Neuron (in vitro differentiated cells): ENCODE results near the gene MYO18A.

Experiments
- H2AFZ ChIP-seq: one replicate; pipeline ENCODE4 v1.6.1; 2013; ENCODE audit warnings: low read depth, mild to moderate bottlenecking, inconsistent platforms, low read length, moderate library complexity
- H3K27me3 ChIP-seq: one replicate; pipeline ENCODE4 v1.6.1; 2013; ENCODE audit warnings: low read length; ENCODE audit not compliant: insufficient read depth
- H3K36me3 ChIP-seq: one replicate; pipeline ENCODE4 v1.6.1; 2013; ENCODE audit warnings: low read length; ENCODE audit not compliant: insufficient read depth
- H3K4me1 ChIP-seq: one replicate; pipeline ENCODE4 v1.6.1; 2013; ENCODE audit warnings: low read length; ENCODE audit not compliant: insufficient read depth
- H3K4me3 ChIP-seq: 2 replicates; pipeline ENCODE4 v1.5.1; 2013; ENCODE audit warnings: mild to moderate bottlenecking, low read length, moderate library complexity
- H3K9me3 ChIP-seq: one replicate; pipeline ENCODE4 v1.6.1; 2013; ENCODE audit warnings: low read length

MYO18A gene

GRCh38 chr17:29086628-29087332 is 93.4 kb downstream of the MYO18A start:
- Histone ChIP-seq H3K27me3 (no peaks in the 10 kb centered on the region), H3K36me3 (peaks cover 40% of the 10 kb centered on the region), H2AFZ (no peak overlapping the region), H3K4me3 (no peak overlapping the region), H3K9me3 (no peaks in the 10 kb centered on the region), H3K4me1 (peaks cover 23% of the 10 kb centered on the region)

DNA sequence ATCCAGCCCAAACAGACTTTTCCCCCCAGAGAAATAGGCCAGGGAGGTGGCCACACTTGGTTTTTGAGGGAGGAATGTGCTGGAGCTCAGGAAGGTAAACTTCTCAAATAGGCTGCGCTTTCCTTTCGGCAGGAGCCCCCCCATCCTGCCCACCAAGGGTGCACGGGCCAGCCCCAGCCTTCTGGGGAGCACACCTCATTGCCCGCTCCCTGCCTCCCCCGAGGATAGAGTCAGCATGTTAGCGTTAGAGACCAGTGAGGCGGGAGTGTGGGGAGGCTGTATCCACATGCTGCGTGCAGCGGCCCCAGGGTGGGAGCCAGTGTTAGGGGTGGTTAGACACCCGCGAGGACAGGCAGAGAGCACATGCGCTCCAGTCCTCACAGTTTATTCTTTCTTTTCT is 95.0 kb downstream of the MYO18A start:
- Histone ChIP-seq H3K36me3 (peaks cover 36% of the 10 kb centered on the region), H2AFZ (no peak overlapping the region), H3K4me1 (peaks cover 10% of the 10 kb centered on the region), H3K4me3 (no peak overlapping the region), H3K9me3 (no peaks in the 10 kb centered on the region), H3K27me3 (no peaks in the 10 kb centered on the region)

DNA sequence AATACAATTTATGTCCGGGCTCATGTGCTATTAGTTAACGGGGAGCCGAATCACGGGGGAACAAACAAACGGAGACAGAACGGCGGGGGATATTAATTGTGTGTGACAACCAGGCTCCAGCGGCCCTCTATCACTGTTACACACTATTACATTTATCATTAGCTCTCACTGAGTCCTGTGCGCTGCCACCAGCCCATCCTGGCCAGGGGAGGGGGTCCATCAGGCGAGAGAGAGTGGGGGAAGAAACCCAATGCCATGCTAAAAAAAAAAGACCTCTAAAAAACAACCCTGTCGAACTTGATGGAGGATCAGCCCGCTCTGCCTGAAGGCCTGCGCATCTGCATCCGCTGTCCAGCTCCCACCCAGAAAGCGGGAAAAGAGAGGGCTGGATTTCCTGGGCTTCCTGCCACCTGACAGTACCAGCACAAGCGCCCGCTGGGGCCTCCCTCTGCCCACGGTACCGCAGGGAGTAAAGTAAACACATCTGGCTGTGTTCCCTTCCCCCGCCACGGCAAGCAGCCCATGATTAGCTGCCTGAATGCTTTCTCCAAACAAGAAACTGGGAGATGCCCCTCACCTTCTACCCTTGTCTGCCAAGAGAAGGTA is 95.6 kb downstream of the MYO18A start:
- Histone ChIP-seq H3K4me3 (no peak overlapping the region), H3K27me3 (no peaks in the 10 kb centered on the region), H3K9me3 (no peaks in the 10 kb centered on the region), H3K36me3 (peaks cover 37% of the 10 kb centered on the region), H2AFZ (no peak overlapping the region), H3K4me1 (peaks cover 4% of the 10 kb centered on the region)

GRCh38 chr17:29080965-29081364 is 99.2 kb downstream of the MYO18A start:
- H3K27me3 ChIP-seq, result no peaks in the 10 kb centered on the region

GRCh38 chr17:29080323-29080722 is 99.9 kb downstream of the MYO18A start:
- H3K4me1 ChIP-seq, result no peaks in the 10 kb centered on the region
- no peak overlapping the region for H3K4me3 ChIP-seq
- H3K9me3 ChIP-seq, result no peaks in the 10 kb centered on the region
- no peak overlapping the region for H2AFZ ChIP-seq
- no peaks in the 10 kb centered on the region for H3K27me3 ChIP-seq
- peaks cover 16% of the 10 kb centered on the region for H3K36me3 ChIP-seq

More at GRCh38 chr17:29080965-29081364, 99.2 kb downstream of the MYO18A start:
- H3K9me3 ChIP-seq, result no peaks in the 10 kb centered on the region
- H3K4me1 ChIP-seq, result no peaks in the 10 kb centered on the region
- no peak overlapping the region for H2AFZ ChIP-seq
- H3K4me3 ChIP-seq, result no peak overlapping the region
- H3K36me3 ChIP-seq, result peaks cover 22% of the 10 kb centered on the region

DNA sequence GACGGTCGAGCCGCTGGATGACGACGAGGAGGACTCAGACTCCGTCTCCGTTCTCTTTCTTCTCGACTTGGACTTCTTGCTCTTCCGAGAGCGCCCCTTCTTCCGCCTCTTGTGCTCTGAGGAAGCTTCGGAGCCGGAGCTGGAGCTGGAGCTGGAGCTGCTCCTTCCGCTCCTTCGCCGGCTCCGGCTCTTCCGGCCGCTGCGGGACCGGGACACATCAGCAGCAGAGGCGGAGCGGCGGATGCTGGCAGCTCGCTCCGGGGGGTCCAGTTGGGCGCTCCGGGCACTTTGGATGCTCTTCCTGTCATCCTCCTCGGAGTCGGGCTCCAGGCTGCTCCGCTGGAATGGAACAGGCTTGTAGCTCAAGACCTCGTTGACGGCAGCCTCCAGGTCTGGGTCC is 100.3 kb downstream of the MYO18A start:
- no peaks in the 10 kb centered on the region for H3K4me1 ChIP-seq

DNA sequence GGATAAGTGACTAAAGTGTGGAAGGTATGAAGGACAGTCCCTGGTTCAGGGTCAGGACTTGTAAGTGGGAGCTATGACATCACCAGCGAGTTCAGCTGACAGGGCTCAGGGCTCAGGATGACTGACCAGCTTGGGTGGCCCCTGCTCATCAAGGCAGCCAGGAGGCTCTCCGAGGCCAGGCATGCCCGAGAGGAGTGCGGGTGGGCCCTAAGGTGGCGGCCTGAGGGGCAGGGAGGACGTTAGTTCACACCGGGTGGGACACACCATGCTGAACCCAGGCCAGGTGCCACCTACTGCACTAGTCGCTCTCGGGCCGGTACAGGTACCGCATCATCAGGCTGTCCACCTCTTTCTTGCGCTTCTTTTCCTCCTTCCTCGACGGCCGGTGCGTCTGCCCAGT is 100.8 kb downstream of the MYO18A start:
- peaks cover 2% of the 10 kb centered on the region for H3K9me3 ChIP-seq
- peaks cover 14% of the 10 kb centered on the region for H3K36me3 ChIP-seq
- H2AFZ ChIP-seq, result no peak overlapping the region
- H3K27me3 ChIP-seq, result no peaks in the 10 kb centered on the region
- no peaks in the 10 kb centered on the region for H3K4me1 ChIP-seq
- H3K4me3 ChIP-seq, result no peak overlapping the region

More for the DNA sequence above, 100.3 kb downstream of the MYO18A start:
- no peaks in the 10 kb centered on the region for H3K27me3 ChIP-seq
- no peak overlapping the region for H2AFZ ChIP-seq
- H3K36me3 ChIP-seq, result peaks cover 14% of the 10 kb centered on the region
- no peak overlapping the region for H3K4me3 ChIP-seq
- no peaks in the 10 kb centered on the region for H3K9me3 ChIP-seq

- Histone ChIP-seq H3K27me3 (no peaks in the 10 kb centered on the region), H3K9me3 (peaks cover 2% of the 10 kb centered on the region), H3K4me3 (no peak overlapping the region), H3K36me3 (peaks cover 14% of the 10 kb centered on the region), H3K4me1 (no peaks in the 10 kb centered on the region), H2AFZ (no peak overlapping the region)
Observed at GRCh38 chr17:29078183-29079045, 101.8 kb downstream of the MYO18A start.

- Histone ChIP-seq H3K27me3 (no peaks in the 10 kb centered on the region), H3K36me3 (peaks cover 14% of the 10 kb centered on the region)
Observed at GRCh38 chr17:29077320-29077719, 102.9 kb downstream of the MYO18A start.

GRCh38 chr17:29076722-29077121 is 103.5 kb downstream of the MYO18A start:
- Histone ChIP-seq H3K4me1 (no peaks in the 10 kb centered on the region), H3K4me3 (no peak overlapping the region), H3K36me3 (peaks cover 11% of the 10 kb centered on the region), H2AFZ (no peak overlapping the region), H3K9me3 (peaks cover 2% of the 10 kb centered on the region), H3K27me3 (no peaks in the 10 kb centered on the region)

More at GRCh38 chr17:29077320-29077719, 102.9 kb downstream of the MYO18A start:
- Histone ChIP-seq H3K4me1 (no peaks in the 10 kb centered on the region), H3K9me3 (peaks cover 2% of the 10 kb centered on the region), H2AFZ (no peak overlapping the region), H3K4me3 (no peak overlapping the region)

DNA sequence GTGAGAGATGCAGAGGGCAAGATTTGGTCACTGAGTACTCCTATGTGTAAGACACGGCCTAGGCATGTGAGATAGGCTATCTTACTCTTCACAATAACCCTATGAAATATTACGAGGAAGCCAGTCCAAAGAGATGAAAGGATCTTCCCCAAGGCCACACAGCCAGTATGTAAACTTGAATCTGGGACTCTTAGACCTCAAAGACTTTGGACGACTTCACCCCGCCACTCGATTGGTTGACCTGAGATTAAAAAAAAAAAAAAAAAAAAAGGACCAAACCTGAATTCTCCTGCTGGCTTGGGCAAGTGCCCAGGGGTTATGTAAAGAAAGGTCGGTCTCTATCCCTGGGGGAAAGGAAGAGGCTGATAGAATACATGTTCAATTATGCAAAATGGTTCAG is 104.1 kb downstream of the MYO18A start:
- Histone ChIP-seq H3K27me3 (no peaks in the 10 kb centered on the region), H2AFZ (no peak overlapping the region), H3K4me3 (no peak overlapping the region), H3K36me3 (peaks cover 11% of the 10 kb centered on the region), H3K4me1 (no peaks in the 10 kb centered on the region), H3K9me3 (peaks cover 2% of the 10 kb centered on the region)

DNA sequence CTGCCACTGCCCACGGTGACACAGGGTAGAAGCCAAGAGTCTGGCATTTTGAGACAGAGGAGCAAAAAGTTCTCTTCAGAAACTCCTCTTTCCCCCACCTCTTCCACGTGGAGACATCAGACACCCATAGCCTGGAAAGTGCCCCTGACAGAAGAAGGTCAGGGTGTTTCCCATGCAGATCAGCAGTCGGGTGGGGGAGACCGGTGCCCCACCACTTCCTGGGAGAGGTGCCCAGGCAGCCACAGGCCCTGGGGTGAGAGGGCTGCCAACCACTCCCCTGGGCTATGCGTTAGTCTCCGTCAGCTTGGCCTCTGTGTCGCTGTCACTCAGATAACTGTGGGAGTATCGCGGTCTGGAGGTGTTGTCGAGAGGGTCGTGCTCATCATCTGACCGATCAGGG is 105.7 kb downstream of the MYO18A start:
- Histone ChIP-seq H3K27me3 (no peaks in the 10 kb centered on the region), H3K9me3 (peaks cover 2% of the 10 kb centered on the region), H2AFZ (no peak overlapping the region), H3K4me3 (no peak overlapping the region), H3K36me3 (peaks cover 5% of the 10 kb centered on the region), H3K4me1 (peaks cover 2% of the 10 kb centered on the region)

DNA sequence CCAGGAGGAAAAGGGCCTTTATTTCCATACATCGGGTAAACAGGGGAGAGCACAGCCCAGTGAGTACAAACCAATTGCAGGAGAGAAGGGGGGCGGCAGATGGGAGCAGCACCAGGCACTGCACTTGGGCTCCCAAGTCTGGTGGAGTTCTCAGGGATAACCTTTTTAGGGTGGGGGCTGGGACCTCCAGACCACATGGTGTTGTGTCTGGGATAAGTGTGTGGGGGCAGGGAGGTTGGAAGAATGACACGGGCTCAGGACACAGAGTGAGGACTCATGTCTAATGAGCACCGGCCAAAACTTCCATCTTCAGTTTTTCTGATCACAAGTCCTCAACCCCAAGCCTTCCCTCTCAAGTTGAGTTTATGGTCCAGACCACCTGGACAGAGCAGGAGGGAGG is 106.7 kb downstream of the MYO18A start:
- Histone ChIP-seq H2AFZ (no peak overlapping the region), H3K27me3 (no peaks in the 10 kb centered on the region), H3K36me3 (no peaks in the 10 kb centered on the region), H3K4me3 (no peak overlapping the region), H3K9me3 (peaks cover 2% of the 10 kb centered on the region), H3K4me1 (peaks cover 2% of the 10 kb centered on the region)
